ENCODE data around the gene SPATA12. TPM values are rescaled to one million over a fixed set of nuclear protein-coding genes. Genes with fewer than 3 reads are reported as not detected.
A peak's percentile ranks its signal among the peaks of the same experiment; 100 is the strongest.

SPATA12 gene
- total RNA-seq, 2 donors from 2014 or later: not detected

DNA sequence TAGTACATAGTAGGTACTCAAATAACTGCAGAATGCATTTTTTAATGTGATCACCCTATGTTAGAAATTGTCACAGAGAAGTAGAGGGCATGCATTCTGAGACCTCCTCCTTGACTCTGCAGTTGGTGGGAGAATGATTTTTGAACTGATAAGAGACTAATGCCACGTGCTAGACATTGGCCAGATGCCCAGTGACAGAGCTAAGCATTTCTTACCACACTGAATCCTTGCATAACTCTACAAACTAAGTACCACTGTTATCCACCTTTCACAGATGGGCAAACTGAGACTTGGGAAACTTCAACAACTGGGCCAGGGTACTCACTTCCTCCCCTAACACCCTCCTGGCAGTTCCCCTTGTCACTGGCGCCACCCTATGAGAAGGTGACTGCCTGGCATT, 33.5 kb upstream of the SPATA12 start:
- Histone ChIP-seq H3K4me1 (no peaks in the 10 kb centered on the region), H3K36me3 (replicated peaks in 1 of 2; ENCODE audit: insufficient read depth in 1 of 2, low read depth in 2 of 2) (no peaks in the 10 kb centered on the region), H3K27ac (no peak overlapping the region), H3K9me3 (no peaks in the 10 kb centered on the region), H3K27me3 (no peaks in the 10 kb centered on the region), H3K4me3 (no peak overlapping the region)
- TF ChIP-seq CTCF (IDR thresholded peaks at IDR 0.05): no peak
- TF ChIP-seq POLR2A (IDR thresholded peaks at IDR 0.05): no peak
- ATAC-seq (peak; percentile 58), DNase-seq (peak; percentile 38 to 62 (median 59))
- intact Hi-C loops (cut with DNase I): no loop called here
- 44 to 50% methylated on average over 2 of the region's 2 CpGs for WGBS, 2 donors

- intact Hi-C loops (cut with DNase I): no loop called here
- Histone ChIP-seq H3K9me3 (no peaks in the 10 kb centered on the region), H3K27ac (no peak overlapping the region), H3K4me1 (no peaks in the 10 kb centered on the region), H3K4me3 (no peak overlapping the region), H3K36me3 (replicated peaks in 1 of 2; ENCODE audit: insufficient read depth in 1 of 2, low read depth in 2 of 2) (no peaks in the 10 kb centered on the region), H3K27me3 (no peaks in the 10 kb centered on the region)
- TF ChIP-seq CTCF (IDR thresholded peaks at IDR 0.05): no peak
- no peak for TF ChIP-seq POLR2A (IDR thresholded peaks at IDR 0.05)
- no peak for DNase-seq
- no peak for ATAC-seq
- WGBS, 2 donors: 94 to 100% methylated on average over 2 of the region's 2 CpGs
These were observed 31.1 kb upstream of the SPATA12 start for GRCh38 chr3:57029383-57029782.

DNA sequence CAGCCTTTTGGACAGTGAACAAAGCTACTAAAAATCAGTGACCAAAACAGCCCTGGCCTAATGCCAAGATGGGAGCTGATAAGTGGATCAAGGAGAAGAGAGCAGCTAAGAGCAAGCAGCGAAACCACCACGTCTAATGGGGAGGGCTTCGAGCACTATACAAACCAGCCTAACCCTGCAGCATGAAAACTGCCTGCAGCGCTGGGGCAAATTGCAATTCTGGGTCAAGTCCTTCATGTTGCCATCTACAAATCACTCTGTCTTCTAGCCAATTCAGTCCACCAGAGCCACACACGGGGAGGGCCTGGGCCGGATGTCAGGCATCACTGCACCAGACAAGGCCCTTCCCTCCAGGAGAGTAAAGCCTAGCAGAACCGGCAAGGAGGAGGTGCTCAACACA, 30.5 kb upstream of the SPATA12 start:
- WGBS, 2 donors: 68 to 77% methylated on average over 6 to 7 of the region's 7 CpGs
- Histone ChIP-seq H3K27me3 (no peaks in the 10 kb centered on the region), H3K4me1 (no peaks in the 10 kb centered on the region), H3K27ac (no peak overlapping the region), H3K36me3 (replicated peaks in 1 of 2; ENCODE audit: insufficient read depth in 1 of 2, low read depth in 2 of 2) (no peaks in the 10 kb centered on the region), H3K9me3 (no peaks in the 10 kb centered on the region), H3K4me3 (no peak overlapping the region)
- peak; percentile 34 to 59 (median 47) for DNase-seq
- no peak for TF ChIP-seq CTCF (IDR thresholded peaks at IDR 0.05)
- no peak for TF ChIP-seq POLR2A (IDR thresholded peaks at IDR 0.05)
- intact Hi-C loops (cut with DNase I): no loop called here
- peak; percentile 35 for ATAC-seq

GRCh38 chr3:57030721-57031120, 29.7 kb upstream of the SPATA12 start:
- intact Hi-C loops (cut with DNase I): no loop called here
- Histone ChIP-seq H3K4me1 (no peaks in the 10 kb centered on the region), H3K27ac (peak overlapping the region in 1 of 4 donors; percentile 20), H3K4me3 (no peak overlapping the region), H3K27me3 (no peaks in the 10 kb centered on the region), H3K36me3 (replicated peaks in 1 of 2; ENCODE audit: insufficient read depth in 1 of 2, low read depth in 2 of 2) (no peaks in the 10 kb centered on the region), H3K9me3 (no peaks in the 10 kb centered on the region)
- DNase-seq: no peak
- no peak for ATAC-seq
- WGBS, 2 donors: 57 to 59% methylated on average over 3 of the region's 3 CpGs
- TF ChIP-seq POLR2A (IDR thresholded peaks at IDR 0.05): no peak
- TF ChIP-seq CTCF (IDR thresholded peaks at IDR 0.05): no peak
